H1 (cell line): Measurements from ENCODE around the gene COL21A1. TPM values are rescaled to one million over a fixed set of nuclear protein-coding genes. Genes with fewer than 3 reads are reported as not detected.

Source experiments
- CTCF ChIA-PET: fragments of 300-600 bp; sonication (Branson Sonifier 250); formaldehyde crosslinking; loops from one replicate; lab custom pipeline; 2021; ENCODE audit not compliant: partially characterized antibody; lab: Charles Lee
- POLR2A ChIA-PET: fragments of 300-600 bp; sonication (Branson Sonifier 250); formaldehyde crosslinking; loops from one replicate; lab custom pipeline; 2021; ENCODE audit warnings: inconsistent platforms; ENCODE audit not compliant: partially characterized antibody; lab: Charles Lee
- DNase-seq, 2 experiments: peaks; one replicate each; pipeline versions ENCODE4 v3.0.0 to v3.0.0-alpha.2; 2010 to 2022; ENCODE audit warnings: low spot score in 2 of 2, low read depth in 1 of 2, mixed read lengths in 1 of 2
- FAIRE-seq: peaks from 2 replicates; lab custom pipeline; 2011; peaks lifted over from hg19 to GRCh38; lab: Jason Lieb, UNC
- H2AFZ ChIP-seq: 2 replicates; pipeline ENCODE4 v1.8.1; 2012; ENCODE audit warnings: low read length, inconsistent platforms
- H2AK5ac ChIP-seq: 2 replicates; pipeline ENCODE4 v1.6.1; 2013; ENCODE audit warnings: low read depth, low read length
- H2BK120ac ChIP-seq: replicated peaks from 2 replicates; pipeline ENCODE3; 2013; ENCODE audit warnings: low read depth, low read length, inconsistent platforms
- H2BK12ac ChIP-seq: 2 replicates; pipeline ENCODE4 v1.6.1; 2013; ENCODE audit warnings: low read depth, low read length
- H2BK15ac ChIP-seq: 2 replicates; pipeline ENCODE4 v1.6.1; 2013; ENCODE audit warnings: low read length
- H2BK20ac ChIP-seq: 2 replicates; pipeline ENCODE4 v1.6.1; 2013; ENCODE audit warnings: low read length
- H2BK5ac ChIP-seq: 2 replicates; pipeline ENCODE4 v1.6.1; 2013; ENCODE audit warnings: low read depth, low read length
- H3K14ac ChIP-seq: 2 replicates; pipeline ENCODE4 v1.6.1; 2013; ENCODE audit warnings: inconsistent platforms; ENCODE audit not compliant: insufficient read length
- H3K18ac ChIP-seq: 2 replicates; pipeline ENCODE4 v1.6.1; 2013; ENCODE audit warnings: low read length; ENCODE audit errors: extremely low read depth
- H3K23ac ChIP-seq: 2 replicates; pipeline ENCODE4 v1.6.1; 2013; ENCODE audit warnings: inconsistent platforms; ENCODE audit not compliant: insufficient read length
- H3K23me2 ChIP-seq: 2 replicates; pipeline ENCODE4 v1.6.1; 2013; ENCODE audit warnings: low read depth, low read length
- H3K27ac ChIP-seq: 2 replicates; pipeline ENCODE4 v1.6.1; 2011; ENCODE audit warnings: low read depth, low read length, inconsistent platforms
- H3K27me3 ChIP-seq, 4 experiments: replicated peaks in 1 of 4; 1 replicate in 1 of 4; 2 replicates in 3 of 4; pipeline versions ENCODE4 v1.6.1 to v1.8.1; 2011 to 2013; ENCODE audit warnings: low read length in 3 of 4, mild to moderate bottlenecking in 3 of 4, inconsistent platforms in 2 of 4, mixed read lengths in 2 of 4, moderate library complexity in 1 of 4; ENCODE audit not compliant: control insufficient read depth in 3 of 4, insufficient read depth in 3 of 4; ENCODE audit errors: extremely low read depth in 1 of 4
- H3K36me3 ChIP-seq, 4 experiments: 2 replicates each; pipeline versions ENCODE4 v1.6.1 to v1.8.1; 2011 to 2013; ENCODE audit warnings: mild to moderate bottlenecking in 4 of 4, low read length in 3 of 4, moderate library complexity in 2 of 4, control low read depth in 1 of 4, inconsistent platforms in 1 of 4; ENCODE audit not compliant: insufficient read depth in 4 of 4, control insufficient read depth in 2 of 4
- H3K4ac ChIP-seq: replicated peaks from 2 replicates; pipeline ENCODE3; 2013; ENCODE audit warnings: low read length, low read depth, mixed read lengths, inconsistent platforms; ENCODE audit not compliant: insufficient read length
- H3K4me1 ChIP-seq, 4 experiments: replicated peaks in 1 of 4; 1 replicate in 1 of 4; 2 replicates in 3 of 4; pipeline versions ENCODE4 v1.6.1 to v1.8.1; 2011 to 2013; ENCODE audit warnings: low read length in 3 of 4, inconsistent platforms in 2 of 4, mixed read lengths in 1 of 4; ENCODE audit not compliant: insufficient read depth in 4 of 4, control insufficient read depth in 3 of 4
- H3K4me2 ChIP-seq, 2 experiments: 2 replicates each; pipeline versions ENCODE4 v1.6.1 to v1.8.1; 2011 to 2013; ENCODE audit warnings: low read depth in 2 of 2, low read length in 2 of 2, control low read depth in 1 of 2, inconsistent platforms in 1 of 2, mild to moderate bottlenecking in 1 of 2; ENCODE audit not compliant: insufficient read depth in 1 of 2
- H3K4me3 ChIP-seq, 4 experiments: fragments of 200-600, 300-600 bp in 1 of 4; sonication (generic), shearing (Covaris generic), sonication (Bioruptor Twin) in 1 of 4; 2 replicates each; pipeline versions ENCODE4 v1.5.1 to v1.8.1; 2011 to 2016; ENCODE audit warnings: low read length in 4 of 4, low read depth in 3 of 4, control low read depth in 2 of 4, inconsistent platforms in 2 of 4, mild to moderate bottlenecking in 2 of 4, mixed read lengths in 1 of 4, moderate library complexity in 1 of 4; ENCODE audit not compliant: insufficient read depth in 2 of 4; ENCODE audit errors: extremely low read depth in 1 of 4
- H3K56ac ChIP-seq: replicated peaks from 2 replicates; pipeline ENCODE3; 2013; ENCODE audit warnings: low read depth, mild to moderate bottlenecking, mixed read lengths, low read length, inconsistent platforms; ENCODE audit not compliant: insufficient read length
- H3K79me1 ChIP-seq: 2 replicates; pipeline ENCODE4 v1.6.1; 2013; ENCODE audit warnings: low read depth, low read length, control low read depth
- H3K79me2 ChIP-seq, 2 experiments: 2 replicates each; pipeline versions ENCODE4 v1.6.1 to v1.8.1; 2012 to 2013; ENCODE audit warnings: low read length in 2 of 2, mild to moderate bottlenecking in 2 of 2, inconsistent platforms in 1 of 2; ENCODE audit not compliant: insufficient read depth in 2 of 2, control insufficient read depth in 1 of 2
- H3K9ac ChIP-seq, 4 experiments: replicated peaks in 1 of 4; 1 replicate in 1 of 4; 2 replicates in 3 of 4; pipeline versions ENCODE4 v1.6.1 to v1.8.1; 2011 to 2013; ENCODE audit warnings: low read depth in 3 of 4, low read length in 3 of 4, control low read depth in 2 of 4, mild to moderate bottlenecking in 2 of 4, moderate library complexity in 2 of 4, inconsistent platforms in 1 of 4; ENCODE audit errors: extremely low read depth in 1 of 4
- H3K9me3 ChIP-seq, 2 experiments: 2 replicates each; pipeline versions ENCODE4 v1.6.1 to v1.8.1; 2012 to 2013; ENCODE audit warnings: mild to moderate bottlenecking in 2 of 2, moderate library complexity in 2 of 2, control low read depth in 1 of 2, inconsistent platforms in 1 of 2, low read depth in 1 of 2, low read length in 1 of 2, mixed read lengths in 1 of 2; ENCODE audit not compliant: insufficient read depth in 2 of 2
- H4K20me1 ChIP-seq, 2 experiments: replicated peaks in 1 of 2; 2 replicates each; pipeline versions ENCODE3 to v1.8.1; 2011 to 2013; ENCODE audit warnings: inconsistent platforms in 2 of 2, low read length in 2 of 2, mild to moderate bottlenecking in 1 of 2; ENCODE audit not compliant: insufficient read depth in 2 of 2, control insufficient read depth in 1 of 2
- H4K5ac ChIP-seq: 2 replicates; pipeline ENCODE4 v1.6.1; 2013; ENCODE audit warnings: low read length, low read depth, mixed read lengths, inconsistent platforms; ENCODE audit not compliant: insufficient read length
- H4K8ac ChIP-seq: 2 replicates; pipeline ENCODE4 v1.8.0; 2013; ENCODE audit warnings: mild to moderate bottlenecking, moderate library complexity, low read length, inconsistent platforms; ENCODE audit not compliant: insufficient read depth; ENCODE audit errors: extremely low read depth
- H4K91ac ChIP-seq: replicated peaks from 2 replicates; pipeline ENCODE3; 2013; ENCODE audit warnings: low read length, mixed read lengths, inconsistent platforms; ENCODE audit not compliant: insufficient read length
- ATF2 ChIP-seq: IDR thresholded peaks from 2 replicates; pipeline ENCODE4 v1.6.1; 2012; ENCODE audit warnings: low read length, inconsistent platforms
- CHD2 ChIP-seq: IDR thresholded peaks from 2 replicates; pipeline ENCODE4 v1.6.1; 2012; ENCODE audit warnings: low read length, improper control_type of control experiment
- GTF2F1 ChIP-seq: IDR thresholded peaks from 2 replicates; pipeline ENCODE4 v1.6.1; 2012; ENCODE audit warnings: low read depth, low read length, improper control_type of control experiment, borderline replicate concordance
- KDM1A ChIP-seq: fragments of 200-600, 300-600 bp; sonication (generic); IDR thresholded peaks from 2 replicates; pipeline ENCODE4 v1.7.1; 2016; ENCODE audit warnings: mild to moderate bottlenecking, low read length, borderline replicate concordance
- KDM5A ChIP-seq: fragments of 200-600 bp; IDR thresholded peaks from 2 replicates; pipeline ENCODE4 v1.7.1; 2012; ENCODE audit warnings: mild to moderate bottlenecking, low read length, inconsistent platforms, mixed read lengths
- NRF1 ChIP-seq: IDR thresholded peaks from 2 replicates; pipeline ENCODE4 v1.6.1; 2011; ENCODE audit warnings: mild to moderate bottlenecking, low read depth, low read length, improper control_type of control experiment
- PHF8 ChIP-seq: fragments of 200-600 bp; sonication (generic); conservative IDR thresholded peaks from 2 replicates; pipeline ENCODE4 v1.7.1; 2012; ENCODE audit warnings: low read depth, mild to moderate bottlenecking, inconsistent platforms, low read length, moderate library complexity
- POLR2A ChIP-seq, 2 experiments: IDR thresholded peaks; 1 replicate in 1 of 2; 2 replicates in 1 of 2; pipeline ENCODE4 v1.6.1; 2011; ENCODE audit warnings: low read depth in 2 of 2, low read length in 2 of 2, mild to moderate bottlenecking in 2 of 2; ENCODE audit errors: control extremely low read depth in 1 of 2
- POLR2AphosphoS5 ChIP-seq: IDR thresholded peaks from 2 replicates; pipeline ENCODE4 v1.6.1; 2011; ENCODE audit warnings: low read depth, low read length
- SP1 ChIP-seq: IDR thresholded peaks from 2 replicates; pipeline ENCODE4 v1.6.1; 2011; ENCODE audit warnings: low read depth, low read length
- SRF ChIP-seq: IDR thresholded peaks from 2 replicates; pipeline ENCODE4 v1.6.1; 2011; ENCODE audit warnings: mild to moderate bottlenecking, low read depth, low read length, moderate library complexity
- polyA plus RNA-seq, 7 experiments: library from polyadenylated mRNA; depleted of rRNA in 3 of 7; stranded (reverse) in 5 of 7; unstranded in 2 of 7; fragments of >200 nt in 5 of 7; fragments of 200-250 nt in 2 of 7; gene quantifications; 1 replicate in 5 of 7; 2 replicates in 1 of 7; 4 replicates in 1 of 7; pipeline versions ENCODE4 v1.2.1 to v1.2.3, GENCODE V29; 2011 to 2013; ENCODE audit warnings: missing spikeins in 2 of 7, mixed read lengths in 2 of 7
- total RNA-seq: library from RNA; stranded (reverse); fragmentation: NEBNext Ultra II Directional; extraction: Animal tissue kit (Norgen Biotek cat#: 25700); gene quantifications from 2 replicates; pipeline ENCODE4 v1.2.1, GENCODE V29; 2021

COL21A1 gene
- total and polyA plus RNA-seq, 2 of the 8 experiments (the other 6 are each of a cell fraction or from before 2014, with no cell fraction given) = 1.6 to 3.4 TPM

DNA sequence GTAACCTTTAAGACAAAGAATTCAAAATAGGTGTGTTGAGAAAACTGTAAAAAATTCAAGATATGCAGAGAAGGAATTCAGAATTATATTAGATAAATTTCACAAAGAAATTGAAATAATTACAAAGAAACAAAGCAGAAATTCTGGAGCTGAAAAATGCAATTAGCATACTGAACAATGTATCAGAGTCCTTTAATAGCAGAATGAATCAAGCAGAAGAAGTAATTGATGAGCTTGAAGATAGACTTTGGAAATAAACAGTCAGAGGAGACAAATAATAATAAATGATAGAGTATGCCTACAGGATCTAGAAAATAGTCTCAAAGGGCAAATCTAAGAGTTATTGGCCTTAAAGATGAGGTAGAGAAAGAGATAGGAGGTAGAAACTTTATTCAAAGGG is 131.7 kb downstream of the COL21A1 start:
- Histone ChIP-seq H3K27ac (no peak overlapping the region), H2AFZ (no peak overlapping the region), H3K4me2 (no peak overlapping the region), H3K79me1 (no peaks in the 10 kb centered on the region), H3K79me2 (no peaks in the 10 kb centered on the region), H4K91ac (no peak overlapping the region), H2BK20ac (no peak overlapping the region), H3K18ac (no peak overlapping the region), H3K23ac (no peak overlapping the region), H3K14ac (no peak overlapping the region), H2BK120ac (no peak overlapping the region), H3K23me2 (no peaks in the 10 kb centered on the region), H4K20me1 (no peaks in the 10 kb centered on the region), H3K4me1 (no peaks in the 10 kb centered on the region), H3K4me3 (no peak overlapping the region), H3K9ac (no peak overlapping the region), H3K56ac (no peak overlapping the region), H4K8ac (no peak overlapping the region), H3K4ac (no peak overlapping the region), H2BK15ac (no peak overlapping the region), H3K36me3 (no peaks in the 10 kb centered on the region), H2BK12ac (no peak overlapping the region), H4K5ac (no peak overlapping the region), H3K27me3 (no peaks in the 10 kb centered on the region), H2AK5ac (no peak overlapping the region), H3K9me3 (no peaks in the 10 kb centered on the region), H2BK5ac (no peak overlapping the region)
- FAIRE-seq = no peak
- DNase-seq = no peak
- TF ChIP-seq KDM1A (no peak), KDM5A (no peak), SRF (no peak), NRF1 (no peak), POLR2AphosphoS5 (no peak), CHD2 (no peak), ATF2 (no peak), PHF8 (no peak), POLR2A (IDR thresholded peaks at IDR 0.05; ENCODE audit: control extremely low read depth in 1 of 2, low read depth in 2 of 2, low read length in 2 of 2) (no peak), GTF2F1 (no peak), SP1 (no peak)
- POLR2A ChIA-PET = no interaction called here
- CTCF ChIA-PET = interaction anchor here (0.8 kb wide), 1 partner anchor 152 kb away, joined by 3 read pairs; no protein-coding TSS in a partner anchor
